ENCODE measurements around the gene OR1L1. TPM values are rescaled to one million over a fixed set of nuclear protein-coding genes. Genes with fewer than 3 reads are reported as not detected.

The OR1L1 gene, protein sequence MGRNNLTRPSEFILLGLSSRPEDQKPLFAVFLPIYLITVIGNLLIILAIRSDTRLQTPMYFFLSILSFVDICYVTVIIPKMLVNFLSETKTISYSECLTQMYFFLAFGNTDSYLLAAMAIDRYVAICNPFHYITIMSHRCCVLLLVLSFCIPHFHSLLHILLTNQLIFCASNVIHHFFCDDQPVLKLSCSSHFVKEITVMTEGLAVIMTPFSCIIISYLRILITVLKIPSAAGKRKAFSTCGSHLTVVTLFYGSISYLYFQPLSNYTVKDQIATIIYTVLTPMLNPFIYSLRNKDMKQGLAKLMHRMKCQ
- total RNA-seq (not detected), polyA plus RNA-seq (not detected)
- long read RNA-seq, donor 1 = 0 reads
- long read RNA-seq, donor 2 = 0 reads
- long read RNA-seq, donor 3 = 0 reads

DNA sequence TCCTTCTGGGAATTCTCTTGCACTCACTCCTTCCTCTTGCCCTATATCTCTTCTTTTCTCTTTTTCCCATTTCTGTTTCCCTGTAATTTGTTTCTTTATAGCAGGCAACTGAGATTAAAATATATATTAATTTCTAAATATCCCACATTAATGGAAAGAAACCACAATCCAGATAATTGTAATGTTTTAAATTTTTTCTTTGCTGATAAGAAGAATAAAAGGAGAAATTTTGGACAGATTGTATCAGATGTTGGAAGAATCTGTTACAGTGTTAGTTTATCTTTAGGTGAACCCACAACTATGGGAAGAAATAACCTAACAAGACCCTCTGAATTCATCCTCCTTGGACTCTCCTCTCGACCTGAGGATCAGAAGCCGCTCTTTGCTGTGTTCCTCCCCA lies at the start of gene OR1L1:
OR1L1 (plus strand) TSS at position 301 of the 400 bp plus-strand sequence; CDS start at position 301, 0 bp downstream.
- Histone ChIP-seq H3K4me1 (ENCODE audit: insufficient read depth) (no peaks in the 10 kb centered on the region), H3K36me3 (no peaks in the 10 kb centered on the region), H3K4me3 (no peak within 1 kb of the TSS), H3K27me3 (no peaks in the 10 kb centered on the region), H3K27ac (no peak within 1 kb of the TSS), H3K9me3 (no peaks in the 10 kb centered on the region)
- intact Hi-C loops (cut with DNase I) = no loop called here
- TF ChIP-seq POLR2A (IDR thresholded peaks at IDR 0.05) = no peak
- no peak for TF ChIP-seq EP300 (IDR thresholded peaks at IDR 0.05)
- TF ChIP-seq, protein P1, sequence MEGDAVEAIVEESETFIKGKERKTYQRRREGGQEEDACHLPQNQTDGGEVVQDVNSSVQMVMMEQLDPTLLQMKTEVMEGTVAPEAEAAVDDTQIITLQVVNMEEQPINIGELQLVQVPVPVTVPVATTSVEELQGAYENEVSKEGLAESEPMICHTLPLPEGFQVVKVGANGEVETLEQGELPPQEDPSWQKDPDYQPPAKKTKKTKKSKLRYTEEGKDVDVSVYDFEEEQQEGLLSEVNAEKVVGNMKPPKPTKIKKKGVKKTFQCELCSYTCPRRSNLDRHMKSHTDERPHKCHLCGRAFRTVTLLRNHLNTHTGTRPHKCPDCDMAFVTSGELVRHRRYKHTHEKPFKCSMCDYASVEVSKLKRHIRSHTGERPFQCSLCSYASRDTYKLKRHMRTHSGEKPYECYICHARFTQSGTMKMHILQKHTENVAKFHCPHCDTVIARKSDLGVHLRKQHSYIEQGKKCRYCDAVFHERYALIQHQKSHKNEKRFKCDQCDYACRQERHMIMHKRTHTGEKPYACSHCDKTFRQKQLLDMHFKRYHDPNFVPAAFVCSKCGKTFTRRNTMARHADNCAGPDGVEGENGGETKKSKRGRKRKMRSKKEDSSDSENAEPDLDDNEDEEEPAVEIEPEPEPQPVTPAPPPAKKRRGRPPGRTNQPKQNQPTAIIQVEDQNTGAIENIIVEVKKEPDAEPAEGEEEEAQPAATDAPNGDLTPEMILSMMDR (IDR thresholded peaks at IDR 0.05) = no peak
- 56 to 67% (median 61%) methylated on average over 2 of the region's 2 CpGs for WGBS, 3 donors
- DNase-seq = no peak

DNA sequence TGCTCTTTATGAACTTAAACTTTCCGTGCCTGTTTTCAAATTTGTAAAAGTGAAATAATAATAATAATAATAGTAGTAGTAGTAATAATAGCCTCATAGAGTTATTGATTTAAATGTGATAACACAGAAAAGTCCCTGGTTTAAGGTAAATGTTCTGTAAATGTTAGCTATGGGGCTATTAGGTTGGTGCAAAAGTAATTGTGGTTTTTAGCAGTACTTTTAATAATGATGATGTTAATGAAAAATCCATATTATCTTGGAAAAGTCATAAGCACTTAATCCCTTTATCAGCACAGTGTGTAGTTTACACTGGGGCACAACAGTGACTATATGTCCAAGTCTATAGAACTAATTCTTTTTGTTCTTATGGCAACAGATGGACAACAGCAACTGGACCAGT lies 47.2 kb upstream of the OR1L1 start, which contains the start of gene OR1Q1:
OR1Q1 (plus strand) TSS at position 377 of the 400 bp plus-strand sequence; CDS start at position 377, 0 bp downstream.
- Histone ChIP-seq H3K27me3 (no peaks in the 10 kb centered on the region), H3K36me3 (no peaks in the 10 kb centered on the region), H3K27ac (no peak within 1 kb of the TSS), H3K4me1 (ENCODE audit: insufficient read depth) (no peaks in the 10 kb centered on the region), H3K4me3 (no peak within 1 kb of the TSS), H3K9me3 (no peaks in the 10 kb centered on the region)
- DNase-seq = no peak
- intact Hi-C loops (cut with DNase I) = no loop called here
- TF ChIP-seq EP300 (IDR thresholded peaks at IDR 0.05) = no peak
- TF ChIP-seq POLR2A (IDR thresholded peaks at IDR 0.05) = no peak
- TF ChIP-seq, protein P1 (IDR thresholded peaks at IDR 0.05) = no peak
- 71 to 83% (median 76%) methylated on average over 1 of the region's 1 CpG for WGBS, 3 donors

DNA sequence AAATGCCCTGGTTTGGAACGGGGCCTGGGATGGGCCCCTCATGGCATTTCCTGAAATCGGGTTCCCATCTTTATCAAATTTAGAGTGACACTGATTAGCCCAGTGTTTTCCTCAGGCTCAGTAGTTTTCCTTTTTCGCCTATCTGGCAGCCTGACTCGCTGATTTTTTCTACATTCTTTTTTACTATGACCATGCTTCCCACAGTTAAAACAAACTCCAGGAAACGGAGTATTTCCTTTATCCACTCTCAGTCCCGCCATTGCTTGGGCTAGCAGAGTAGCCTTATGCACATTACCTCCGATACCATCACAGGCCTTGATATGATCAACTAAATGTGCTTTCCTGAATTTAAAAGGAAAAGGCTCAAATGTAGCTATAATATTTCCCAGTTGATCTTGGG lies 41.5 kb upstream of the OR1L1 start:
- intact Hi-C loops (cut with DNase I) = no loop called here
- Histone ChIP-seq H3K4me3 (no peak overlapping the region), H3K9me3 (no peaks in the 10 kb centered on the region), H3K27me3 (no peaks in the 10 kb centered on the region), H3K4me1 (ENCODE audit: insufficient read depth) (no peaks in the 10 kb centered on the region), H3K36me3 (no peaks in the 10 kb centered on the region), H3K27ac (no peak overlapping the region)
- WGBS, 3 donors = 63 to 70% (median 68%) methylated on average over 7 of the region's 7 CpGs
- TF ChIP-seq, protein P1 (IDR thresholded peaks at IDR 0.05) = no peak
- no peak for TF ChIP-seq EP300 (IDR thresholded peaks at IDR 0.05)
- TF ChIP-seq POLR2A (IDR thresholded peaks at IDR 0.05) = no peak
- DNase-seq = no peak

DNA sequence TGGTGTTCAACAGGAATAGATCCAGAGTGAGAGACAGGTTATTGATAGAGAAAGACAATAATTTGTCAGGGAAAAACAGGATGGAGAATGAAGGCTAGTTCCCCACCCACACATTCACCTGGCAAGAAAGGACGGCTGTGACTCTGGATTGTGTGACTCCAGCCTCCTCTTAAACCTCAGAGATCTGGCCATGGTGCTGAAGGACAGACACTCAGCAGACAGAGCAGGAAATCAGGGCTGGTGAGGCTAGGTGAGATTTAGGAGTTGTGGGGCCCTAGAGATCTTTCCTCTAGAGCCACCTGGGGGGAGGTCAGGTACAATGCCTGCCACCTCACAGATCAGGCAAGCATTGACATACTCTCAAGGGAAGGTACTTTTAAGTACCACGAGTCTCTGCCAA lies 19.3 kb upstream of the OR1L1 start:
- no peaks in the 10 kb centered on the region for H3K4me1 ChIP-seq (ENCODE audit: insufficient read depth)
- H3K4me3 ChIP-seq = no peak overlapping the region
- H3K27me3 ChIP-seq = peaks cover 5% of the 10 kb centered on the region
- intact Hi-C loops (cut with DNase I) = no loop called here
- no peak for TF ChIP-seq EP300 (IDR thresholded peaks at IDR 0.05)
- no peak for TF ChIP-seq POLR2A (IDR thresholded peaks at IDR 0.05)
- TF ChIP-seq, protein P1 (IDR thresholded peaks at IDR 0.05) = no peak
- H3K27ac ChIP-seq = no peak overlapping the region
- H3K9me3 ChIP-seq = no peaks in the 10 kb centered on the region
- H3K36me3 ChIP-seq = no peaks in the 10 kb centered on the region
- WGBS, 3 donors = 18 to 28% (median 25%) methylated on average over 2 of the region's 2 CpGs
- DNase-seq = no peak
